K562 (cell line): ENCODE results near the gene C10orf105. TPM values are rescaled to one million over a fixed set of nuclear protein-coding genes. Genes with fewer than 3 reads are reported as not detected.

Experiments used
- ATAC-seq: fragments of 200-7000 bp; cut with Tn5 transposase; 3 replicates; pipeline ENCODE4 v1.9.1; 2020; ENCODE audit warnings: moderate library complexity
- BruUV-seq: library from RNA; stranded (reverse); fragments of 400-500 nt; replicated peaks from 2 replicates; lab custom pipeline; 2021; lab: Mats Ljungman, UMichigan
- CTCF ChIA-PET: fragments of 300-600 bp; formaldehyde crosslinking; extraction: SDS; loops from one replicate; lab custom pipeline; 2021; ENCODE audit warnings: low intra/inter-chr PET ratio; lab: Yijun Ruan, JAX
- POLR2A ChIA-PET: fragments of 300-600, 350-650 bp; sonication (Branson Sonifier 250); formaldehyde crosslinking; extraction: SDS; loops from one replicate; lab custom pipeline; 2021; ENCODE audit warnings: antibody characterized with exemption, inconsistent platforms; lab: Yijun Ruan, JAX
- DNase-seq, 4 experiments: peaks; one replicate each; pipeline versions ENCODE4 v3.0.0 to v3.0.0-alpha.2; 2011 to 2018; ENCODE audit warnings: low spot score in 3 of 4, mixed read lengths in 3 of 4; ENCODE audit errors: extremely low read depth in 1 of 4
- FAIRE-seq: peaks from 2 replicates; lab custom pipeline; 2011; peaks lifted over from hg19 to GRCh38; lab: Jason Lieb, UNC
- H2AFZ ChIP-seq: 2 replicates; pipeline ENCODE4 v1.6.0; 2011; ENCODE audit warnings: low read depth, low read length, control low read depth, inconsistent platforms
- H3K27ac ChIP-seq: fragments of 200-600 bp; 3 replicates; pipeline ENCODE4 v1.8.0; 2011; ENCODE audit warnings: low read depth, mild to moderate bottlenecking, control low read depth, inconsistent platforms, low read length, moderate library complexity, mixed read lengths; ENCODE audit errors: extremely low read depth
- H3K27me3 ChIP-seq, 2 experiments: fragments of 300-600 bp in 1 of 2; 2 replicates in 1 of 2; 3 replicates in 1 of 2; pipeline versions ENCODE4 v1.6.0 to v1.8.0; 2011; ENCODE audit warnings: inconsistent platforms in 2 of 2, low read length in 2 of 2, mild to moderate bottlenecking in 1 of 2, mixed read lengths in 1 of 2, moderate library complexity in 1 of 2; ENCODE audit not compliant: control insufficient read depth in 2 of 2, insufficient read depth in 2 of 2
- H3K36me3 ChIP-seq: fragments of 300-600 bp; 3 replicates; pipeline ENCODE4 v1.8.0; 2011; ENCODE audit warnings: mild to moderate bottlenecking, low read length, inconsistent platforms; ENCODE audit not compliant: control insufficient read depth, insufficient read depth
- H3K4me1 ChIP-seq, 2 experiments: fragments of 200-600 bp in 1 of 2; replicated peaks in 1 of 2; 2 replicates in 1 of 2; 3 replicates in 1 of 2; pipeline versions ENCODE4 v1.5.1 to v1.8.0; 2011; ENCODE audit warnings: inconsistent platforms in 2 of 2, low read length in 2 of 2, mild to moderate bottlenecking in 1 of 2, mixed read lengths in 1 of 2, moderate library complexity in 1 of 2; ENCODE audit not compliant: control insufficient read depth in 2 of 2, insufficient read depth in 2 of 2
- H3K4me2 ChIP-seq: 2 replicates; pipeline ENCODE4 v1.6.1; 2011; ENCODE audit warnings: low read length, control low read depth, inconsistent platforms, mixed read lengths; ENCODE audit not compliant: insufficient read depth
- H3K4me3 ChIP-seq: fragments of 200-600 bp; sonication (generic), shearing (Covaris generic); 2 replicates; pipeline ENCODE4 v1.5.1; 2016; ENCODE audit warnings: control low read depth, inconsistent platforms
- H3K79me2 ChIP-seq: fragments of 200-600 bp; 3 replicates; pipeline ENCODE4 v1.8.0; 2011; ENCODE audit warnings: low read length, inconsistent platforms; ENCODE audit not compliant: control insufficient read depth, insufficient read depth
- H3K9ac ChIP-seq, 2 experiments: 2 replicates each; pipeline versions ENCODE4 v1.6.0 to v1.6.1; 2011; ENCODE audit warnings: low read depth in 2 of 2, low read length in 2 of 2, control low read depth in 1 of 2, inconsistent platforms in 1 of 2, mild to moderate bottlenecking in 1 of 2, mixed read lengths in 1 of 2; ENCODE audit not compliant: insufficient read depth in 1 of 2
- H3K9me1 ChIP-seq: one replicate; pipeline ENCODE4 v1.6.0; 2011; ENCODE audit warnings: inconsistent platforms, mild to moderate bottlenecking, low read length, moderate library complexity; ENCODE audit not compliant: control insufficient read depth, insufficient read depth
- H3K9me3 ChIP-seq: replicated peaks from 2 replicates; pipeline ENCODE4 v1.5.1; 2011; ENCODE audit warnings: low read depth, low read length, inconsistent platforms; ENCODE audit not compliant: control insufficient read depth, insufficient read depth
- H4K20me1 ChIP-seq: replicated peaks from 2 replicates; pipeline ENCODE4 v1.6.1; 2011; ENCODE audit warnings: low read length, inconsistent platforms, mixed read lengths; ENCODE audit not compliant: control insufficient read depth, insufficient read depth
- AFF1 ChIP-seq, 2 experiments: fragments of 450-650 bp; IDR thresholded peaks; 2 replicates each; pipeline ENCODE4 v1.6.1; 2018; ENCODE audit warnings: mild to moderate bottlenecking in 2 of 2, low read depth in 1 of 2; ENCODE audit not compliant: partially characterized antibody in 2 of 2
- CREB1 ChIP-seq, 2 experiments: sonication (generic) in 1 of 2; formaldehyde crosslinking in 1 of 2; IDR thresholded peaks; 2 replicates each; pipeline versions ENCODE4 v1.6.1 to v1.8.0; 2012 to 2022; ENCODE audit warnings: inconsistent platforms in 1 of 2, mild to moderate bottlenecking in 1 of 2, missing genetic modification reagents in 1 of 2, moderate library complexity in 1 of 2
- E2F8 ChIP-seq: fragments of 450-650 bp; IDR thresholded peaks from 2 replicates; pipeline ENCODE4 v1.7.1; 2018; ENCODE audit warnings: mild to moderate bottlenecking, low read depth; ENCODE audit not compliant: partially characterized antibody
- FOXK1 ChIP-seq: sonication (generic); formaldehyde crosslinking; IDR thresholded peaks from 2 replicates; pipeline ENCODE4 v1.8.0; 2022; ENCODE audit warnings: missing genetic modification reagents, mild to moderate bottlenecking, borderline replicate concordance
- FOXP4 ChIP-seq: sonication (generic); formaldehyde crosslinking; IDR thresholded peaks from 2 replicates; pipeline ENCODE4 v1.8.0; 2022; ENCODE audit warnings: mild to moderate bottlenecking, missing genetic modification reagents, borderline replicate concordance
- SMAD4 ChIP-seq: fragments of 250-450 bp; sonication (Bioruptor Pico); conservative IDR thresholded peaks from 2 replicates; pipeline ENCODE4 v1.8.0; 2021; ENCODE audit warnings: inconsistent platforms, mild to moderate bottlenecking, moderate library complexity
- ZNF143 ChIP-seq: sonication (generic); formaldehyde crosslinking; IDR thresholded peaks from 2 replicates; pipeline ENCODE4 v1.9.0; 2022; ENCODE audit warnings: mild to moderate bottlenecking, missing genetic modification reagents
- ZNF316 ChIP-seq: fragments of 450-650 bp; IDR thresholded peaks from 2 replicates; pipeline ENCODE4 v1.6.1; 2016
- ZNF449 ChIP-seq: fragments of 250-450 bp; sonication (Bioruptor Pico); IDR thresholded peaks from 2 replicates; pipeline ENCODE4 v1.8.0; 2022; ENCODE audit warnings: moderate library complexity, mild to moderate bottlenecking, inconsistent platforms
- WGBS: fragments of 100-300 bp; shearing (Covaris generic); methylation state at CpG from one replicate; pipeline ENCODE4 v1.1.6; 2016; ENCODE audit warnings: low coverage, mixed read lengths; ENCODE audit not compliant: insufficient coverage; ENCODE audit errors: missing lambda C conversion rate; 5-methylcytosine and 5-hydroxymethylcytosine counted together
- in situ Hi-C: fragments of 300-500 bp; cut with MboI; formaldehyde crosslinking; loops from 4 replicates; pipeline ENCODE4 v1.15.0; 2018; ENCODE audit warnings: inconsistent platforms, mixed read lengths
- intact Hi-C: fragments of 100-400 bp; cut with micrococcal nuclease; formaldehyde crosslinking; loops from 2 replicates; pipeline ENCODE4 v1.14.2; 2022
- polyA plus RNA-seq, 8 experiments: library from polyadenylated mRNA; depleted of rRNA in 4 of 8; stranded (reverse) in 5 of 8; unstranded in 3 of 8; fragments of >200 nt; fragmentation: Nextera tagmentation in 2 of 8; fragmentation: Illumina TruSeq in 1 of 8; extraction: Ambion mirVana in 2 of 8; extraction: Trizol in 1 of 8; gene quantifications; 2 replicates each; pipeline versions ENCODE4 v1.2.1 to v1.2.3, GENCODE V29; 2011 to 2014; ENCODE audit warnings: inconsistent platforms in 1 of 8, missing spikeins in 1 of 8
- total RNA-seq, 7 experiments: library from RNA; depleted of rRNA in 6 of 7; stranded (reverse); fragments of >200 nt in 6 of 7; fragmentation: Illumina TruSeq in 2 of 7; extraction: Trizol in 2 of 7; gene quantifications; 2 replicates each; pipeline versions ENCODE4 v1.2.1 to v1.2.3, GENCODE V29; 2011 to 2021; ENCODE audit warnings: low replicate concordance in 1 of 7

Gene C10orf105
- total and polyA plus RNA-seq, 9 of the 15 experiments (the other 6 are each of a cell fraction or from before 2014, with no cell fraction given), result 0.03 to 0.25 (median 0.04) TPM; not detected in 3

- no peak for ATAC-seq
- no peak for FAIRE-seq
- Histone ChIP-seq H3K79me2 (no peaks in the 10 kb centered on the region), H3K27me3 (no peaks in the 10 kb centered on the region), H3K4me3 (no peak overlapping the region), H4K20me1 (no peaks in the 10 kb centered on the region), H3K9me3 (no peaks in the 10 kb centered on the region), H3K27ac (no peak overlapping the region), H3K4me2 (no peak overlapping the region), H3K9me1 (peaks cover 3% of the 10 kb centered on the region), H3K36me3 (no peaks in the 10 kb centered on the region), H3K9ac (no peak overlapping the region), H2AFZ (0 out of 2 replicates have a peak overlapping the region, but pooled peaks have one; percentile 4), H3K4me1 (peaks cover 51 to 58% of the 10 kb centered on the region in 2 experiments)
- ChIA-PET CTCF (no interaction called here), POLR2A (interaction anchor here (0.9 to 1.0 kb wide), 3 partner anchors 14 to 370 kb away, joined by 3 to 5 read pairs (median 4); no protein-coding TSS in a partner anchor)
- BruUV-seq, result no TSS peak
- in situ Hi-C loops, result no loop called here
- intact Hi-C loops, result no loop called here
- no peak for DNase-seq
- 38% methylated on average over 1 of the region's 1 CpG for WGBS
- TF ChIP-seq SMAD4 (CRISPR knock-in tag), result peak; percentile 23; the same call in 1 of the 2 replicates
- TF ChIP-seq E2F8, result no peak
- 0 out of 2 replicates have a peak, but pooled peaks have one; percentile 14 for TF ChIP-seq ZNF449
- no peak for TF ChIP-seq AFF1 (IDR thresholded peaks at IDR 0.05; ENCODE audit: low read depth in 1 of 2, partially characterized antibody in 2 of 2)
- TF ChIP-seq CREB1 (IDR thresholded peaks at IDR 0.05), result no peak
- no peak for TF ChIP-seq CREB1 (CRISPR knock-in tag; IDR thresholded peaks at IDR 0.05)
- TF ChIP-seq ZNF316, result peak; percentile 76
- no peak for TF ChIP-seq FOXK1 (CRISPR knock-in tag)
- no peak for TF ChIP-seq FOXP4 (CRISPR knock-in tag)
- TF ChIP-seq ZNF143, result no peak
These were observed 24.3 kb upstream of the C10orf105 start for GRCh38 chr10:71743866-71744265.
